Measurements from ENCODE around the gene CYP8B1. TPM values are rescaled to one million over a fixed set of nuclear protein-coding genes. Genes with fewer than 3 reads are reported as not detected.

The CYP8B1 gene
- total RNA-seq, 1 donor from 2014 or later: not detected

- DNase-seq (ENCODE audit: extremely low spot score in 2 of 2): no peak
- intact Hi-C loops (cut with DNase I): no loop called here
- TF ChIP-seq POLR2A (IDR thresholded peaks at IDR 0.05) (no peak), POLR2AphosphoS5 (IDR thresholded peaks at IDR 0.05; ENCODE audit: insufficient read depth in 1 of 2, low read depth in 1 of 2) (no peak), CTCF (IDR thresholded peaks at IDR 0.05) (no peak)
- Histone ChIP-seq H3K27me3 (no peaks in the 10 kb centered on the region), H3K27ac (peak overlapping the region; percentile 43), H3K4me1 (peaks cover 17% of the 10 kb centered on the region), H3K9me3 (no peaks in the 10 kb centered on the region), H3K36me3 (no peaks in the 10 kb centered on the region), H3K4me3 (no peak overlapping the region)
These were observed 52.9 kb downstream of the CYP8B1 start for GRCh38 chr3:42822828-42823227.

Other genes with a start within 250 kb of the CYP8B1 start
- gene ZBTB47, start 222.2 kb downstream of the CYP8B1 start, total RNA-seq: 47.9 TPM
- gene KLHL40, start 190.3 kb downstream of the CYP8B1 start, total RNA-seq: not detected
- not detected for gene HHATL, start 173.1 kb downstream of the CYP8B1 start, total RNA-seq
- 1.2 TPM for gene CCDC13, start 102.6 kb downstream of the CYP8B1 start, total RNA-seq
- 173 TPM for gene HIGD1A, start 71.4 kb downstream of the CYP8B1 start, total RNA-seq
- 7.9 TPM for gene ACKR2, start 66.4 kb downstream of the CYP8B1 start, total RNA-seq
- gene ZNF662, start 30.3 kb upstream of the CYP8B1 start, total RNA-seq: 6.6 TPM
- gene GASK1A, start 103.4 kb upstream of the CYP8B1 start, total RNA-seq: 10.6 TPM
- 26.8 TPM for gene POMGNT2, start 230.2 kb upstream of the CYP8B1 start, total RNA-seq